HepG2 (cell line): ENCODE results near the gene XXYLT1.
A peak's percentile ranks its signal among the peaks of the same experiment; 100 is the strongest.

Experiments used
- CREM ChIP-seq, 2 experiments: sonication (generic) in 1 of 2; formaldehyde crosslinking in 1 of 2; IDR thresholded peaks; 2 replicates each; pipeline versions ENCODE4 v1.4.0 to v1.6.1; 2016 to 2020; ENCODE audit warnings: antibody characterized with exemption in 1 of 2, mild to moderate bottlenecking in 1 of 2, missing genetic modification reagents in 1 of 2
- DNMT1 ChIP-seq: sonication (generic); formaldehyde crosslinking; IDR thresholded peaks from 2 replicates; pipeline ENCODE4 v1.5.1; 2020; ENCODE audit warnings: mild to moderate bottlenecking, missing genetic modification reagents
- FOXP4 ChIP-seq: sonication (generic); formaldehyde crosslinking; IDR thresholded peaks from 2 replicates; pipeline ENCODE4 v1.4.0; 2020; ENCODE audit warnings: missing genetic modification reagents
- KLF16 ChIP-seq, 2 experiments: sonication (generic) in 1 of 2; formaldehyde crosslinking in 1 of 2; IDR thresholded peaks; 2 replicates each; pipeline versions ENCODE4 v1.6.1 to v1.8.0; 2016 to 2023; ENCODE audit warnings: missing genetic modification reagents in 2 of 2, missing compliant biosample characterization in 1 of 2
- MYC ChIP-seq: sonication (generic); formaldehyde crosslinking; IDR thresholded peaks from 2 replicates; pipeline ENCODE4 v1.9.0; 2021; ENCODE audit warnings: missing genetic modification reagents, borderline replicate concordance
- NR2C2 ChIP-seq: sonication (generic); formaldehyde crosslinking; IDR thresholded peaks from 2 replicates; pipeline ENCODE4 v1.4.0; 2020; ENCODE audit warnings: missing genetic modification reagents, mild to moderate bottlenecking, moderate library complexity, borderline replicate concordance
- NR3C1 ChIP-seq: sonication (generic); formaldehyde crosslinking; IDR thresholded peaks from 2 replicates; pipeline ENCODE4 v1.4.0; 2020; ENCODE audit warnings: missing genetic modification reagents
- TAF1 ChIP-seq: sonication (generic); formaldehyde crosslinking; IDR thresholded peaks from 2 replicates; pipeline ENCODE4 v1.4.0; 2020; ENCODE audit warnings: missing genetic modification reagents
- ZFP90 ChIP-seq: sonication (generic); formaldehyde crosslinking; IDR thresholded peaks from 2 replicates; pipeline ENCODE4 v1.8.0; 2022; ENCODE audit warnings: missing genetic modification reagents, mild to moderate bottlenecking, inconsistent platforms, borderline replicate concordance
- ZNF24 ChIP-seq: fragments of 450-650 bp; IDR thresholded peaks from 2 replicates; pipeline ENCODE4 v1.6.1; 2017; ENCODE audit warnings: antibody characterized with exemption, mild to moderate bottlenecking
- ZNF777 ChIP-seq: sonication (generic); formaldehyde crosslinking; IDR thresholded peaks from 2 replicates; pipeline ENCODE4 v1.4.0; 2020; ENCODE audit warnings: missing genetic modification reagents
- TF ChIP-seq, protein P1 (sequence below): sonication (generic); formaldehyde crosslinking; IDR thresholded peaks from 2 replicates; pipeline ENCODE4 v1.5.0; 2020; ENCODE audit warnings: mild to moderate bottlenecking, missing genetic modification reagents, moderate library complexity
- TF ChIP-seq, protein P2 (sequence below): sonication (generic); formaldehyde crosslinking; IDR thresholded peaks from 2 replicates; pipeline ENCODE4 v1.4.0; 2020; ENCODE audit warnings: mild to moderate bottlenecking, low read depth, missing genetic modification reagents
- TF ChIP-seq, protein P3 (sequence below), 2 experiments: sonication (generic) in 1 of 2; formaldehyde crosslinking in 1 of 2; IDR thresholded peaks; 2 replicates each; pipeline versions ENCODE4 v1.6.1 to v1.9.0; 2014 to 2022; ENCODE audit warnings: antibody characterized with exemption in 1 of 2, borderline replicate concordance in 1 of 2, inconsistent platforms in 1 of 2, low read depth in 1 of 2, missing genetic modification reagents in 1 of 2

DNA sequence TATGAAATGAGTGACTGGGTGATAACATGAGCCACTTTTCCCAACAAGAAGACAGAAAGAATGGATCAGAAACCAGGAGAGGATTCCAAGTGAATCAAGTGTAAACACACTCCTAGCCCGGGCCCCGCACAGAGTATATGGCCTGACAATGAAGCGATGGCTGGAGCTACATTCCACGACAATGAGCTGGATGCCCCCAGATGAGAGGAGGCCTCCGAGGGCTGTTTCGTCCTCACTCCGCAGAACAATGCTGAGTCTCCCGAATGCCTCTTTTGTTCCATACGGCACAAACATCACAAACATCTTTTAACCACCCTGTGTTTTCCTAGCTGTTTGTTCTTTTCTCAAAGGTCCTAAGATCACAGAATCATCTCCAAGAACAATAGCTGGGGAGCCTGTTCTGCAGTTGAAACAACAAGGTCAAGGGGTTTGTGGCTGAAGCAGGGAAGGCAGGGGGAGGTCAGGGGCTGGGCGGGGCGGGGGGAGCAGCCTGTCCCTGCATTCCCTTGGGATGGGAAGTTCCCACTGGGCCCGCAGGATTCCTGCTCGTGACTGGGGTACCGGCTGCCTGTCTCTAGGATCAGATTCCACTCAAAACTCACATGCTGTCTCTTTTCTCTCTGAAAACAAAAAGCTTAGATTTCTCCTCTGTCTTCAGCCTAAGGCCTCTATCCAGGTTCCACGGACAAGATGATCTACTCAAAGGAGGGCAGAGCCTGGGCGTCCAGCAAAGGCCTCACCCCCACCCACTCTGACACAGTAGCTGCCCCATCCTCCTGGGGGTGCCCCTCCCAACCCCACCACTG is 151.3 kb downstream of the XXYLT1 start:
- TF ChIP-seq KLF16 (CRISPR knock-in tag; IDR thresholded peaks at IDR 0.05): peak in 1 of 2 experiments; percentile 24; a peak in 1 of 4 replicates
- TF ChIP-seq ZFP90: no peak
- no peak for TF ChIP-seq DNMT1 (CRISPR knock-in tag)
- TF ChIP-seq, protein P1, sequence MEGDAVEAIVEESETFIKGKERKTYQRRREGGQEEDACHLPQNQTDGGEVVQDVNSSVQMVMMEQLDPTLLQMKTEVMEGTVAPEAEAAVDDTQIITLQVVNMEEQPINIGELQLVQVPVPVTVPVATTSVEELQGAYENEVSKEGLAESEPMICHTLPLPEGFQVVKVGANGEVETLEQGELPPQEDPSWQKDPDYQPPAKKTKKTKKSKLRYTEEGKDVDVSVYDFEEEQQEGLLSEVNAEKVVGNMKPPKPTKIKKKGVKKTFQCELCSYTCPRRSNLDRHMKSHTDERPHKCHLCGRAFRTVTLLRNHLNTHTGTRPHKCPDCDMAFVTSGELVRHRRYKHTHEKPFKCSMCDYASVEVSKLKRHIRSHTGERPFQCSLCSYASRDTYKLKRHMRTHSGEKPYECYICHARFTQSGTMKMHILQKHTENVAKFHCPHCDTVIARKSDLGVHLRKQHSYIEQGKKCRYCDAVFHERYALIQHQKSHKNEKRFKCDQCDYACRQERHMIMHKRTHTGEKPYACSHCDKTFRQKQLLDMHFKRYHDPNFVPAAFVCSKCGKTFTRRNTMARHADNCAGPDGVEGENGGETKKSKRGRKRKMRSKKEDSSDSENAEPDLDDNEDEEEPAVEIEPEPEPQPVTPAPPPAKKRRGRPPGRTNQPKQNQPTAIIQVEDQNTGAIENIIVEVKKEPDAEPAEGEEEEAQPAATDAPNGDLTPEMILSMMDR (CRISPR knock-in tag): no peak
- TF ChIP-seq, protein P2, sequence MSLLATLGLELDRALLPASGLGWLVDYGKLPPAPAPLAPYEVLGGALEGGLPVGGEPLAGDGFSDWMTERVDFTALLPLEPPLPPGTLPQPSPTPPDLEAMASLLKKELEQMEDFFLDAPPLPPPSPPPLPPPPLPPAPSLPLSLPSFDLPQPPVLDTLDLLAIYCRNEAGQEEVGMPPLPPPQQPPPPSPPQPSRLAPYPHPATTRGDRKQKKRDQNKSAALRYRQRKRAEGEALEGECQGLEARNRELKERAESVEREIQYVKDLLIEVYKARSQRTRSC (CRISPR knock-in tag): no peak
- TF ChIP-seq CREM (IDR thresholded peaks at IDR 0.05): no peak
- TF ChIP-seq CREM (CRISPR knock-in tag; IDR thresholded peaks at IDR 0.05): no peak
- no peak for TF ChIP-seq MYC (CRISPR knock-in tag)
- TF ChIP-seq NR3C1 (CRISPR knock-in tag): no peak
- TF ChIP-seq FOXP4 (CRISPR knock-in tag): peak; percentile 61
- TF ChIP-seq ZNF777 (CRISPR knock-in tag): no peak
- no peak for TF ChIP-seq TAF1 (CRISPR knock-in tag)
- TF ChIP-seq, protein P3, sequence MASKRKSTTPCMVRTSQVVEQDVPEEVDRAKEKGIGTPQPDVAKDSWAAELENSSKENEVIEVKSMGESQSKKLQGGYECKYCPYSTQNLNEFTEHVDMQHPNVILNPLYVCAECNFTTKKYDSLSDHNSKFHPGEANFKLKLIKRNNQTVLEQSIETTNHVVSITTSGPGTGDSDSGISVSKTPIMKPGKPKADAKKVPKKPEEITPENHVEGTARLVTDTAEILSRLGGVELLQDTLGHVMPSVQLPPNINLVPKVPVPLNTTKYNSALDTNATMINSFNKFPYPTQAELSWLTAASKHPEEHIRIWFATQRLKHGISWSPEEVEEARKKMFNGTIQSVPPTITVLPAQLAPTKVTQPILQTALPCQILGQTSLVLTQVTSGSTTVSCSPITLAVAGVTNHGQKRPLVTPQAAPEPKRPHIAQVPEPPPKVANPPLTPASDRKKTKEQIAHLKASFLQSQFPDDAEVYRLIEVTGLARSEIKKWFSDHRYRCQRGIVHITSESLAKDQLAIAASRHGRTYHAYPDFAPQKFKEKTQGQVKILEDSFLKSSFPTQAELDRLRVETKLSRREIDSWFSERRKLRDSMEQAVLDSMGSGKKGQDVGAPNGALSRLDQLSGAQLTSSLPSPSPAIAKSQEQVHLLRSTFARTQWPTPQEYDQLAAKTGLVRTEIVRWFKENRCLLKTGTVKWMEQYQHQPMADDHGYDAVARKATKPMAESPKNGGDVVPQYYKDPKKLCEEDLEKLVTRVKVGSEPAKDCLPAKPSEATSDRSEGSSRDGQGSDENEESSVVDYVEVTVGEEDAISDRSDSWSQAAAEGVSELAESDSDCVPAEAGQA (IDR thresholded peaks at IDR 0.05; ENCODE audit: low read depth): no peak
- TF ChIP-seq, protein P3 (CRISPR knock-in tag; IDR thresholded peaks at IDR 0.05; ENCODE audit: borderline replicate concordance): no peak
- TF ChIP-seq ZNF24: no peak
- TF ChIP-seq NR2C2 (CRISPR knock-in tag): no peak
